CD4-positive, alpha-beta T cell treated with Interleukin-4 for 4 hours (primary cell): ENCODE results near the gene OTP.
"Not testable (repeated sequence)": the region's sequence is repeated elsewhere in the genome, so short reads cannot be mapped to it uniquely, and the experiment has no call there.

ENCODE experiments used
- DNase-seq: peaks from one replicate; pipeline ENCODE4 v3.0.0-alpha.2; 2020

Gene OTP

DNA sequence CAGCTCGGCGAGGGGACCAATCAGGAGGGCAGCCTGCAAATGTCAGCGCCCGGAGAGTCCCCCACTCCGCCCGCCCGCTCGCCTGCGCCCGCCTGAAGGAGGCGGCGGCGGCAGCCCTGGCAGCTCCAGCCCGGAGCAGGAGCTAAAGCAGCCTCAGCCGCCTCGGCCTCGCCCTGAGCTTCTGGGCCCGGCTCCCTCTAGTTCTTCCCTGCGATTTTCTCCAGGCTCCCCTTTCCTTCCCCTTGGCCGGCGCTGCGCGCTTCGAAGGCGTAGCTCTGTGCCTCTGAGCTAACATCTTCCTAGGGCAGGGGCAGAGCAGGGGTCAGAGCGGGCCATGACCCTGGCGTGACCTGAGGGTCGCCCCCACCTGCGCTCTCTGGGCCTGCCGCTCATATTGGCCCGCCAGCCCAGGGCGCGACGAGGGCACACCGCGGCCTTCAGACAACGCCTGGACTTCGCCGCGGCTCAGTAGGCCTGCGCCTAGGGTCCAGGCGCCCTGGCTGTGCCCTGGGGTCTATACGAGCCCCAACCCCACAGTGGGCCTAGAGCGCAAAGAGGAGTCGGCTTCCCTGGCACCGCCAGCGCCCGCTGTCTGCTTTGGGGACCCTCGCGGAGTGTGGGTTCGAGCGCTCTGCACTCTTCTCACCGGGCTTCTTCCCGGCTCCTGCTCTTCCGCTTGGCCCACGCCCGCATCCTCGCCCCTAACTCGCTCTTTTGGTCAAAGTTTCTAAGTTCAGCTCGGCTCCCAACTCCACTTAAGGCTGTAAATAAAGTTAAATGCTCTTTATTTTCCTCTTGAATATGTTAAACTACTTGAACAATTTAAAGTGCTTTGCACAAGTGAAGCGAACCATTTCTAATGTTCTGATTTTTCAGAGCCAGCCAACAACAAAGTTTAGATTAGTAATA lies 504 bp upstream of the OTP start:
- DNase-seq, result no peak

DNA sequence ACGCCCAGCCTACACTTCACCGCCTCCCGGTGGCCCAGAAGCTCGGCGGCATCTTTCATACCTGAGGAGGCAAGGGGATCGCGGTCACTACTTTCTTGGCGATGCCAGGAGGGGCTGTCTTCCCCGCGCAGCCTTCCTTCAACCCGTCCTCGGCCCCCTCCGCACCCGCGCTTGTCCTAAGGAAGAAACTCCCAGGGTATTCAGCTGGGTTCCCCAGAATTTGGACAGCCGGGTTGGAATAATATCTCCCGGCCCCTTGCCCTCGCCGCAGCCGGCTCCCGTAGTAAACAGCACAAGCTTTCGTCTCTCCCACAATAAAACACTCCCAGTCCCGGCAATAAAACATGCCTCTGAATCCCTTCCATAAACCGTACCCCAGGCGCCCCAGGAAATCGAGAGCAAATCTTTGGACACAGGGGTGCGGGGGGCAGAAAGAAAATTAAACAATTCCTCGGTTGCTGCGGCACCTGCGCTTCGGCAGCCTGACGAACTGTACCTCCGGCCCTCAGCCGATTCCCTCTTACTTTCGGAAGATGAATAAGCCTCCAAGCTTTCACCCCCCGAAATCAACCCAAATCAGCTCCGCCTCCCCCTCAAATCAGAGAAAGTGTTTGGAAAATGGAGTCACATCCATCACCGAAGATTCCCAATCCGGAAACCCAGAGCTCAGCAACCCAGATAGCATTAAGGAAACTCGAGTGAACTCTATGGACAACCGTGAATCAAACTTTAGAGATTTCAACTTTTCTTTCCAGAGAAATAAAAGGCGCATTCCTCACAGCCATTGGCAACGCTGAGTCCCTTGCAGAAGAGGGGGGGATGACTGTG lies 1.1 kb downstream of the OTP start:
- DNase-seq, result no peak

DNA sequence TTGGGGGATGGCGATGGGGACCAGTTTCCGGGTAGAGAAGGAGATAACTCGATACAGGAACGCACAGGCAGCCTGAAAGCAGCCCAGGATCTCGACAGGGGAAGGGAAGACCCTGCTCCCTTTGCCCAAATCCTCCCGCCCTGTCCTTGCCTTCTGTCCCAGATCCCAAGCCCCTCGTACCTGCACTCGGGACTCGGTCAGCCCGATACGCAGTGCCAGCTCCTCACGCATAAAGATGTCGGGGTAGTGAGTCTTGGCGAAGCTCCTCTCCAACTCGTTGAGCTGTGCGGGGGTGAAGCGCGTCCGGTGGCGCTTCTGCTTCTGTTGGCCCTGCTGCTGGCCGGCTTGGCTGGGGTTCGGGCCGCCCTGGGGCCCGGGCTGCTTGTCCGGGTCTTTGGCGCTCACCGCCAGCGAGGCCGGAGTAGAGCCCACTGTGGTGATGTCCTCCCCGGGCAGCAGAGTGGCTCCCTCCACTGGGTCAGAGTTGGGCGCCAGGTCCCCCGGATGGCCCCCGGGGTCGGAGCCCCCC lies 1.8 kb downstream of the OTP start:
- no peak for DNase-seq

DNA sequence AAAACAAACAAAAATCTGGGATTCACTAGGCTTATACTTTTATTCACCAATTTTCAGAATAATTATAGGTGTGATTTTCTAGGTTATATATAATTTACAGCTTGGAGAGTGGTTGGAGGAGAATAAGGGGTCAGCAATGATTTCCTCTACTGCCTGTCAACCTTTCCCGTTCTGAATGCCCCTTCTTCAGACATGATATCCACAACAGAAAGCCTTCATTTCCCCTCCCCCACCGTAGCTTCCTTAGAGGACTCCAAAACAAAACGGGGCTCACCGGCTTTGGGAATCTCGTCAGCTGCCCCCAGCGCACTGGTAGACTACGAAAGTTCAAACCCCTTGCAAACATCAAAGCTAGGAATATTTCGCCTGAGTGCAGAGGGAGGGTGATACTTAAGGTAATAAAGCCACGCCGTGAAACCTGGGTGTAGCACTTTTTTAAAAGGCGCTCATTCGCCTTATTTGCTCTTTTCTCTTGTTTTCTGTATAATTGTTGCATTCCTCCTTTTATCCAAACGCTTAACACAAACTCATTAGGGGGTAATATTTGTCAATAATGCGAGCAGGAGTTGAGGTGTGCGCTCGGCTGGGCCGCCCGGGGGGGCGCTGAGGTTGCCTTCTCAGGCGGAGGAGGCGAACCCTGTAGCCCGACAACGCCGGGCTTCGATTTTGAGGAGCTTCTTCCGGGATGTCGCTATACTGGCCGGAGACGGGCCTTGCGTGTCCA lies 2.4 kb downstream of the OTP start:
- no peak for DNase-seq

DNA sequence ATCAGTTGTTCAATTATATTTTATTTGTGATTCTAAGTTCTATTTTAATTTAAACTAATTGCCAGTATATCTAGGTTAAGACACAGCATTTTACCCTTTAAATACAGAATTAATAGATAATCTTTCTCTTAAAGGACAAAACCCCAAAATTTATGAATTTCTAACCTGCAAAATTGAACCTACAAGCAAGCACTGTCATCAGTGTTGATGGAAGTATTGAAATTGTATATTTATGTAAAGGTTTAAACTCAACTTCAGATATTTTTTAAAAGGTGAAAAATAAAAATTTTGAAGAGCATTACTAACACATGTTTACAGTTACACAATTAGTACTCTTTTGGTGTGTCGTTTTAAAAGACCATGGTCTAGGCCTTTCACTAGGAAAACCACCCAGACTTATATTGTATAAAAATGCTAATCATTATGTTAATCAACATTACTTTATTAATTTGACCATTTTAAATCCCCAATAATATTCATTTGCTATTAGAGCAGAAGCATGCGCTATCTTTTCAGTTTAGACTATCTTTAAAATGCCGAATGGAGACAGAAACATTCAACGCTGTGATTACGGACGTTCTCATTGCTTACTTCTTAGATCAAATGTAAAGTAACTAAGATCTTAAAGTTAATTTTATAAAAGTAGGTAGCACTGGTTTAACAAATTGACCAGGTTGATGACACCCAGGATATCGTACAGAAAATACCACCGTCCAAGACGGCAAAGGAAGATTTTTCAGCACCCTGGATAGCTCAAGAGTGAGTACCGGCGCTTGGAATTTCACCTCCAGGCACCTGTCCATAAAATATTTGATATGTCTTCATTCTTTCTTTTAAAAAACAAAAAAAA lies 3.2 kb downstream of the OTP start:
- no peak for DNase-seq

DNA sequence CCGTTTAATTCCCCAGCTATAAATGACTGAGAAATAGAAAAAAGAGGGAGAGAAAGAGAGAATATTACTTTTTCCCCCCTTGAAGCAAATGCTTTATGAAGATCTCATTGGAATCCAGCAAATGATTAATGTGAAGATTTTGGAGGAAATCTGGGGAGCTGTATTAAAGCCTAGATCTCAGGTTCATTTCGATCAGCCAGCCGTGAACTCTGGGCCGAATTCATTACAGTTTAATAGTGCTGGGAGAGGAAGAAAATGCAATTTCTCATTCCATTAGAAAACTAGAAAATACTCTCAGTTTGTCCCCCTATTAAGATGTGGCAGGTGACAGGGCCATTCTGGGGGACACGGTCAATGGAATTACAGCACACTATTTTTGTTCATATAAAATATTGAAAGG lies 4.8 kb downstream of the OTP start:
- DNase-seq, result no peak

DNA sequence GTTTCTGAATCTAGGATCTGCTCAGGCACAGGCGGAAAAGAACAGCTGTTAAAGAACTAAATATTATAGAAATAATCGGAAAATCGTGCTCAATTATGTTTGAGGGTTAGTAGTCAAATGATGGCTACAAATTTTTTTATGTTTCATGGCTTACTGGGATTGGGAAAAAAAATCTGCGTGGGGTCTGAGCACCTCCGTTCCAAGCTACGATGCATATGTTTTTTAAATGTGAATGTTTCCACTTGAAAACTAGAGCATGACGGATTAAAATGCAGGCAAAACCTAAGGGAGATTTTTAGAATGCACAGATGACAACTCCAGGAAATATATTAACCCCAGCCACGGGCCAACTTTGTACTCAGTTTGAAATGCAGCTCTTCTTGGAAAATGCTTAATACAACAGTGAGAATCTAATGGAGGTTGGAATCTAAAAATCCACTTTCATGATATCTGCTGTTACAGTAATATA lies 5.3 kb downstream of the OTP start:
- no peak for DNase-seq

DNA sequence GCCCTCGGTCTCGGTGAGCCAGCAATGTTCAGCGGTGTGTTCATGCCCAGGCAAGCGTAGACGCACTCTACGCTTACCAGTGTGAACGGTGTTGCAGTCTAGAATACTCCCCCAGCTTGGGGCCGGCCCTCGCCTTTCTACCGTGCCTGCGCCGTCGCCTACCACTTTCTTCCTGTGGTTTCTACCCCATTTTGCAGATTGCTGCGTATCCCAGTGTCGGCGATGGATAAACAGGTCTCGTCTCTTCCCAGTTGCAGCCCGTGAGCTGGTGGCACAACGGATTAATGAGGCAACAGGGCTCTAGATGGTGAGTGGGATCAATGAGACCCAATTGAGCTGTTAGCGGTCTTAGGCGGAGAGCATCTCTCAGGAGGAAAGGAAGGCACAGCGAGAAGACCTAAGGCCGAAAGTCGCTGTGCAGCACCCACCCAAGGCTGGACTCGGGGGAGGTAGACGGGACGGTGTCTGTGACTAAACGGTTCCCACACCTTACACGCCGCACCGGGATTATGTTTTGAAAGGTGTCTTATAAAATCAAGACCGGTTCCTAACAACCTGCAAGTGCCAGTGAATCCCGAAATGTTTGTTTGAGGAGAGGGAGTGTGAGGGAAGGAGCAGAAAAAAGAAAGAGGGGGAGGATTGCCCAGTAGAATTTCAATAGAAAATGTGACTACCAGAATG lies 5.8 kb downstream of the OTP start:
- DNase-seq, result no peak

DNA sequence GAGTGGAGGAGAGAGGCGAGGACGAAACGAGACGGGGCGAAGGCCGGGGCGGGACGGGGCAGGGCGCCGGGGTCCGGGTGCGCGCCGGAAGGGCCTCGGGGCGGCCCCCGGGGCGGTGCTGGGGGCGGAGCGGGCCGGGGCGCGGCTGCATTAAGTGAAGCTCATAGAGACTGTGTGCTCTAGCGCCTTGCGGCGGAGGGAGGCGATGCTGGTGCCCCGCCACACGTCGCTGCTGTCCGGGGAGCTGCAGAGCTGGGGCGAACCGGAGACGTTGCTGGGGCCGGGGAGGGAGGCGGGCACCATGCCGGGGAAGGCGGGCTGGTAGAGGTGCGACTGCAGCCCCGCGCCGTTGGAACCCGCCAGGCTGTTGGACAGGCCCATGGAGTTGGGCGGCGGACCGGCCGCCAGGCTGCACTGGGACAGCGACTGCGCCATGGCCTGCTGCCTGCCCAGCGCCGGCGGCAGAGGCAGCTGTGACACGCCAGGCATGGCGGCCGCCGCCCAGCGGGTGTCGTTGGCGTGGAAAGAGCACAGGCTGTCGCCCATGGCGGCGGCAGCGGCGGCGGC lies 8.3 kb downstream of the OTP start:
- DNase-seq, result no peak

DNA sequence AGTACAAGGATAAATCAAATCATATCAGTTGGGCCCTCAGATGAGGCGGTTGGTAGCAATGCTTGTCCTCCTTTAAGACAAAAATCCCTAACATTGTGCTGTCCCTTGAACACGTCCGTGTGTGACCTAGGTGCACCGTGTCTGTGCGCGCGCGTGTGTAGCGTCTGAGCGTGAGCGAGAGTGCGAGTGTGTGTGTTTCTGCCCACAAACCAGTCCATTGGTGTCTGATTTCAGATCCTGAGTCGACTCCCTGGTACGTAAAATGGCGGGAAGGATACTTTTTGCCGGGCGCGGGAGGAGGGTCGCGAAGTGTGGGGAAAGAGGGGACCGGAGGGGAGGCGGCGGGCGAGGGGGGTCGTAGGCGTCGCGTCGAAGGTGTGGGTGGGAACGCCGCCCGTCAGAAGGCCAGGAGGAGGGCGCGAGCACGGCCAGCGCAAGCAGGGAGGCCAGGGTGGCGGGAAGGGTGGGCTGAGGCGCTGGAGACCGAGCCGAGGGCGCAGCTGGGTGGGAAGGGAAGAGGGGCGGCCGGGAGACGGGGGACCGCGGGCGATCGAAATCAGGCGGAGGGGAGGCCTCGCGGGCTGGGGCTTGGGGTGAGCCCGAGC lies 8.9 kb downstream of the OTP start:
- DNase-seq, result no peak

DNA sequence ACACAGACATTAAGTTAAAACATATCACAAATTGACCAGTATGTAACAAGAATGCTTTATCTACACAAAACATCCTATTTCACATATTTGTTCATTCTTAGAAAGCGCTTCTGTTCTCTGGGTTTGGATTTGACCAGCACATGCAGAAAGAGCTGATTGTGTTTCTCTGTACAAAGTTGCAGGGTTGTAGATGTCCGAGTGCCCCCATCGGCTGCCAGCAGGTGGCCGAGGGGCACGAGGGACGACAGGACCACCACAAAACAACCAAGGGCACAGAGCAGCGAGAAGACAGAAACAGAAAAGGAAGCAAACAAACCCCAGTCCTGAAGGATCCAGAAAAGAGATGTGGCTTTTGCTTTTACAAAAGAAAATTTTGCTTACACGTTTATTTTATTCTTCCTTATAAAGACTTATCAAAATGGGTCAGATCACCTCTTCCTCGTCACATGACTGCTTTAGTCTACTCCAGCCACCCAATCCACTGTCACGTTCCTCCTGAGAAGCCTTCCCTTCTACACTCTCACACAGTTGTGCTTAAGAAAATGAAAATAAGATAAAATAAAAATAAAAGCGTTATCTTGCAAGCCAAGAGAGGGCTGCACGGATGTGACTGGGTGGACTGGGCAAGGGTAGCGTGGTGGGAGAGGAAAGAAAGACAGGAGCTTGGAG lies 9.5 kb downstream of the OTP start:
- no peak for DNase-seq

DNA sequence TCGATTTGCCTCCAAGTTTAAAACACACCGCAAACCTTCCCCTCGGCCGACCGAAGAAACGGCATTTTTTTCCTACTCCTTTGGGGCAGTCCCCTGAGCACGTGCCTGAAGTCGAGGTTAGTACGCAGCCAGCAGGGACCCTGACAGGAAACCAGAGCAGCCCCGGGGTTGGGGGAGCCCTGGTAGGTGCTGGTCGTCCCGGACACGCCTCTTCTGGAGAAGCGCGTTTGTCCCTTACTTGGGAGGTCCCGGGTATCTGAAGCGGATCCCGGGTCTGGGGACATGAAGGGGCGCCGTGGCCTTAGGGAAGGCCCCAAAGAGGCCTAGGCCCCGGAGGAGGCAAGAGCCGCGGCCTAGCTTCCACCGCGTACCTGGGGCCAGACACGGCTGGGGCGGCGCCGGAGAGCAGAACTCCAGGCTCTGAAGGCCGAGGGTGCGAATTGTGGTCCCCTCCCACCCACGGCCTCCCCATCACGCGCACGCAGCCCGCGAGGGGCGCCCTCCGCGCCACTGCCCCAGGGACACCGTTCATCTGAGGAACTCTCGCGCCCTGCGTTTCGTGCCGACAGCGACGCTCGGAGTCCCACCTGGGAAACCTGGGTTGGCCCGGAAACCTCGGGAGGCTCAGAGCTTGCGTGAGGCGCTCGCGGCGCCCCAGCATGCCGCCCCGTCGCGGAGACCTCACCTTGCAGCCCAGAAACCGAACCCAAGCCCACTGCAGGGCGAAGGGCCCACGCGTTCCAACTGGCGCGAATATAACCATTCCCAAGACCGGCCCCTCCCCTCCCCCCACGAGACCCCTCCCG lies 10.4 kb downstream of the OTP start:
- no peak for DNase-seq

DNA sequence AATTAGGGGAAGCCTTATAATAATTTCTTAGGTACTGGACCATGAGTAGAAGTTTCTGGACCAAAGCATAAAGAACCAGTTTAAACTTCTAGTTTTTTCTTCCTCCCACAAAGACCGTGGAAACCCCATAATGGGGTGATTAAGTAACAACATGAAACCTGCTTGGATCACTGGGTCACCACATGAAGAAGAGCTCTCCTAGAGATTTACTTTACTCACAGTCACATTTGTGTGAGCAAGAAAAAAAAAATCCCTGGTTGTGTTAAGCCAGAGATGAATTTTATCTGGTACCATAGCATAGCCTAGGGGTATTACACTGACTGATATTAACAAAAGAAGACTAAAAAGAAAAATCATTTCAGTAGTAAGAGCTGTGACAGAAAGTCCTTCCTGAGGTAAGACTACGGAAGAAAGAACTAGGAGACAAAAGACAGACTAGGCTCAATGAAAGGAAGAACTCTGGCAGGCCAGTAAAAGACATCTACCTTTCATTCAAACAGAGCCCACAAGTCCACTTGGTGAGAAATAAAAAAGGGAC lies 15.2 kb downstream of the OTP start:
- DNase-seq, result no peak

DNA sequence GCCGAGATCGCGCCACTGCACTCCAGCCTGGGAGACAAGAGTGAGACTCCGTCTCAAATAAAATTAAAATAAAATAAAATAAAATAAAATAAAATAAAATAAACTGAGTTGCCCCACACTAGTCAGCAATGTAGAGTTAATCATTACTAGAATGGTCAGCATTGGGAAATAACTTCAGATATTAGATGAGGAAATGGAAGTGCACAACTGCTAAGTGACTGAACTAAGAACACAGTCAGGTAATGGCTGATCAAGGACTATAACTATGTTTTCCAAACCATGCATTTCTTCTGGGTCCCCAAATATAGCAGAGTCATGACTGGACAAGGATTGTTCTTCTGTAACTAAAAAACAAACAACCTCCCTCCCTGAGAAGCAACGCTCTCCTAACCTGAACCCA lies 17.1 kb downstream of the OTP start:
- DNase-seq, result no peak

DNA sequence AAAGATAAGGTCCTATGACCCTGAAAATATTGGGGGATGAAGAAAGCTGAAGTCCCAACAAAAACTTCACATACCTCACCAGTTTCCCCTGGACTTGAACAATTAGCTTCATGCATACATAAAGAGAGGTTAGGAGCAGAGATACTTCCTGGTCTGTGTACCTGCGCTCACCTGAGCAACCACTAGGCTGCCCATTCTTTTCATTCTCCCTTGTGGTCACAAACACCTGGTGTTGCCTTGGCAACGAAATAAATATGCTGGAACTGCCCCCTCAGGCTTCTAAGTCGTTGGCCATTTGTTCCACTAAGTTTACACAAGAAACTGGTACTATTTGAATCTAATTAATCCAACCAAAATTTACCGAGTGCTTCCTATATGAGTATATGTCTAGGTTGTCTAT lies 18.1 kb downstream of the OTP start:
- no peak for DNase-seq

DNA sequence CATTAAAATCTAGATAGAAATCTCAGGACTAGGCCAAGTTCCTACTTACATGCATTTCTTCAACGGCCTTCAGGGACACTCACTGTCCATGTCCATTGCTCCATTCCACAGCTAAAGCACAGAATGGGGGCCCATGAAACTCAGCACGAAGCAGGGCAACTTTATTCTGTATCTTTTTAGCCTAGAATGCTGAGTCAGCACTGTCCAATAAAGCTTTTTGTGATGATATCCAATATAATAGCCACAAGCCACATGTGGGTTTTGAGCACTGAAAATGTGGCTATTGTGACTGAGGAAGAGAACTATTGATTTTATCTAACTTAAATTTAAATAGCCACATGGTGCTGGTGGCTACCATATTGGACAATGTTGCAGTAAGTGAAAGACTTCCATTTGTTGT lies 21.6 kb downstream of the OTP start:
- DNase-seq, result no peak

DNA sequence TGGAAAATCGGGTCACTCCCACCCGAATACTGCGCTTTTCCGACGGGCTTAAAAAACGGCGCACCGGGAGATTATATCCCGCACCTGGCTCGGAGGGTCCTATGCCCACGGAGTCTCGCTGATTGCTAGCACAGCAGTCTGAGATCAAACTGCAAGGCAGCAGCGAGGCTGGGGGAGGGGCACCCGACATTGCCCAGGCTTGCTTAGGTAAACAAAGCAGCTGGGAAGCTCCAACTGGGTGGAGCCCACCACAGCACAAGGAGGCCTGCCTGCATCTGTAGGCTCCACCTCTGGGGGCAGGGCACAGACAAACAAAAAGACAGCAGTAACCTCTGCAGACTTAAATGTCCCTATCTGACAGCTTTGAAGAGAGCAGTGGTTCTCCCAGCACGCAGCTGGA lies 29.6 kb downstream of the OTP start:
- DNase-seq, result not testable (repeated sequence)

DNA sequence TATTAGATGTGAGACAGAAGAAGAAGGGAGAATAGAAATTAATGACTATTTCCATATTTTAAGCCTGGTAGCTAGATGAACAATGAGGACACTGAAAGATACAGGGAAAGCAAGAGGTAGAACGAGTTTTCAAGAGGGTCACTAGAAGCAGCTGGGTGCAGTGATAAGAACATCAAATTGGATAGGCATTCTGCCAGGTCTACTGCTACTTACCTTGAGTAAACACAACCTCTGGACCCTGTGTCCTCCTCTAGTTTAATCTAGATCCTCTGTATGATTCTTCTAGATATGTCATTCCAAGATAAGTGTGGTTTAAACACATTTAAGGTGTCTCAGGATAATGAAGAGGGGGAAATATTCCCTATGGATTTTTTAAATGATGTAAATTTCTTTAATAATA lies 31.2 kb downstream of the OTP start:
- no peak for DNase-seq

DNA sequence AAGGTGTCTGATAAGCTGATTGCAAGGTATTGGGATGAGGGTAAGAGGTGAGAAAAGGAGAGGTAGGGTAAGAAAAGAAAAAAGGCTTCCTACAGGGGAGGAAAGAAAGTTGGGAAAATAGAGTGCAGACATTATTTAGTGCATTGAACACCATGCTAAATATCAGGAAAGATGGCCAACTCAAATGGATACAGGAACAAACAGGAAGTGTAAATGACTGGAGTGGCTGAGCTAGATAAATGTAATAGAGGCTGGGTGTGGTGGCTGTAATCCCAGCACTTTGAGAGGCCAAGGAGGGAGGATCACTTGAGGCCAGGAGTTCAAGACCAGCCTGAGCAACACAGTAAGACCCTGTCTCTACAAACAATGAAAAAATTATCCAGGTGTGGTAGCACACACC lies 32.2 kb downstream of the OTP start:
- no peak for DNase-seq
